ENCODE measurements around the gene TNFAIP2.

The TNFAIP2 gene

GRCh38 chr14:103129301-103130016 lies 6.2 kb downstream of the TNFAIP2 start:
- POLR2A ChIA-PET: interaction anchor here (0.7 kb wide), 1 partner anchor 200 kb away, joined by 9 read pairs; no protein-coding TSS in a partner anchor
- TF ChIP-seq CTCF (IDR thresholded peaks at IDR 0.05; ENCODE audit: control extremely low read depth, extremely low read depth, low read depth, missing control alignments): no peak
- CTCF ChIA-PET: interaction anchor here (1.0 to 5.3 kb wide), 3 partner anchors 12 to 163 kb away, joined by 5 to 34 read pairs (median 22); no protein-coding TSS in a partner anchor
- DNase-seq (ENCODE audit: extremely low spot score): no peak

- ChIA-PET CTCF (interaction anchor here (3.9 to 5.3 kb wide), 2 partner anchors 12 to 25 kb away, joined by 22 to 34 read pairs; no protein-coding TSS in a partner anchor), POLR2A (no interaction called here)
- no peak for DNase-seq (ENCODE audit: extremely low spot score)
Observed at GRCh38 chr14:103130017-103130764, 6.9 kb downstream of the TNFAIP2 start.

GRCh38 chr14:103130965-103131364 lies 7.7 kb downstream of the TNFAIP2 start:
- CTCF ChIA-PET: interaction anchor here (3.9 to 5.3 kb wide), 2 partner anchors 11 to 25 kb away, joined by 22 to 34 read pairs; no protein-coding TSS in a partner anchor
- no peak for DNase-seq (ENCODE audit: extremely low spot score)
- no peak for TF ChIP-seq CTCF (IDR thresholded peaks at IDR 0.05; ENCODE audit: control extremely low read depth, extremely low read depth, low read depth, missing control alignments)
- POLR2A ChIA-PET: no interaction called here

More at GRCh38 chr14:103130017-103130764, 6.9 kb downstream of the TNFAIP2 start:
- TF ChIP-seq CTCF (IDR thresholded peaks at IDR 0.05; ENCODE audit: control extremely low read depth, extremely low read depth, low read depth, missing control alignments): no peak

- TF ChIP-seq CTCF (IDR thresholded peaks at IDR 0.05; ENCODE audit: control extremely low read depth, extremely low read depth, low read depth, missing control alignments): no peak
- ChIA-PET CTCF (interaction anchor here (5.3 kb wide), 1 partner anchor 26 kb away, joined by 34 read pairs; no protein-coding TSS in a partner anchor), POLR2A (no interaction called here)
- DNase-seq (ENCODE audit: extremely low spot score): no peak
Observed at GRCh38 chr14:103131580-103131979, 8.3 kb downstream of the TNFAIP2 start.

- ChIA-PET POLR2A (no interaction called here), CTCF (interaction anchor here (4.0 to 5.3 kb wide), 2 partner anchors 27 to 28 kb away, joined by 29 to 34 read pairs; no protein-coding TSS in a partner anchor)
- TF ChIP-seq CTCF (IDR thresholded peaks at IDR 0.05; ENCODE audit: control extremely low read depth, extremely low read depth, low read depth, missing control alignments): no peak
- DNase-seq (ENCODE audit: extremely low spot score): no peak
Observed at GRCh38 chr14:103132381-103133209, 9.3 kb downstream of the TNFAIP2 start.
